Measurements from ENCODE around the gene DAB2IP.

The DAB2IP gene

DNA sequence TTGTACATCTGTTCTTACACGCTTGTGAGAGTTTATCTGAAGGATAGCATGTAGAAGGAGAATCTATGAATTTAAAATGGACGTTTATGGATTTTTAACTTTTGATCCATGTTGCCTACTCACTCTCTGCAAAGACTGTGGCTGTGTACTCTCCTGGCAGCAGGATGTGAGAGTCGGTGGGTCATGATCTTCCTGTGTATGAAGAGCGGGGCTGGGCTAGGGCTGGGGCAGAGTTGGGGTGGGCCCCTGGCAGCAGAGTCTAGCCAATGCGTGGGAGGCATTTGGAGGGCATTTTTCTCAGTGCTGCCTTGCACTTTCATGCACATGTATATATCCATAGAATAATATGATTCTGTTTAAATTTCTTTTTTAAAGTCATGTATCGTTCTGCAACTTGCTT lies 24.0 kb upstream of the DAB2IP start:
- H3K27ac ChIP-seq = no peak overlapping the region
- TF ChIP-seq ZFX (IDR thresholded peaks at IDR 0.05; ENCODE audit: borderline replicate concordance) = no peak
- TF ChIP-seq, protein P1, sequence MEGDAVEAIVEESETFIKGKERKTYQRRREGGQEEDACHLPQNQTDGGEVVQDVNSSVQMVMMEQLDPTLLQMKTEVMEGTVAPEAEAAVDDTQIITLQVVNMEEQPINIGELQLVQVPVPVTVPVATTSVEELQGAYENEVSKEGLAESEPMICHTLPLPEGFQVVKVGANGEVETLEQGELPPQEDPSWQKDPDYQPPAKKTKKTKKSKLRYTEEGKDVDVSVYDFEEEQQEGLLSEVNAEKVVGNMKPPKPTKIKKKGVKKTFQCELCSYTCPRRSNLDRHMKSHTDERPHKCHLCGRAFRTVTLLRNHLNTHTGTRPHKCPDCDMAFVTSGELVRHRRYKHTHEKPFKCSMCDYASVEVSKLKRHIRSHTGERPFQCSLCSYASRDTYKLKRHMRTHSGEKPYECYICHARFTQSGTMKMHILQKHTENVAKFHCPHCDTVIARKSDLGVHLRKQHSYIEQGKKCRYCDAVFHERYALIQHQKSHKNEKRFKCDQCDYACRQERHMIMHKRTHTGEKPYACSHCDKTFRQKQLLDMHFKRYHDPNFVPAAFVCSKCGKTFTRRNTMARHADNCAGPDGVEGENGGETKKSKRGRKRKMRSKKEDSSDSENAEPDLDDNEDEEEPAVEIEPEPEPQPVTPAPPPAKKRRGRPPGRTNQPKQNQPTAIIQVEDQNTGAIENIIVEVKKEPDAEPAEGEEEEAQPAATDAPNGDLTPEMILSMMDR (IDR thresholded peaks at IDR 0.05) = no peak

DNA sequence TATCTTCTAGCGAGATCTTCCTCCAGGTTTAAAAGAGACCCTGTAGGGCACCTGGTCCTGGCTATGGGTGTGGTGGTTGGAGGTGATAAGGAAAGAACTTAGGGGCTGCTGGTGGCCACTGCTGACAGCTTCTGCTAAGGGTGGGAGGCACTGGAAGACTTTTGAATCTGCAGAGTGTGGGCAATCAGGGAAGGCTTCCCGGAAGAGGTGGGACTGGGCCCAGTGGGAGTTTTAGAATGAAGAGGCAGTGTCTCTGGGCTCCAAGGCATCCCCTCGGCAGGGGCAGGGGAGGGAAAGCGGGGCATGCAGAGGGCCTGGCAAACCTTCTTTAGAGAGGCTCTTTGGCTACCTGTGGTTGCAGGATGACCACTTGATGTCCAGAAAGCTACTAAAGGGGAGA lies 23.0 kb upstream of the DAB2IP start:
- TF ChIP-seq, protein P1 (IDR thresholded peaks at IDR 0.05) = no peak
- TF ChIP-seq ZFX (IDR thresholded peaks at IDR 0.05; ENCODE audit: borderline replicate concordance) = no peak
- H3K27ac ChIP-seq = no peak overlapping the region

DNA sequence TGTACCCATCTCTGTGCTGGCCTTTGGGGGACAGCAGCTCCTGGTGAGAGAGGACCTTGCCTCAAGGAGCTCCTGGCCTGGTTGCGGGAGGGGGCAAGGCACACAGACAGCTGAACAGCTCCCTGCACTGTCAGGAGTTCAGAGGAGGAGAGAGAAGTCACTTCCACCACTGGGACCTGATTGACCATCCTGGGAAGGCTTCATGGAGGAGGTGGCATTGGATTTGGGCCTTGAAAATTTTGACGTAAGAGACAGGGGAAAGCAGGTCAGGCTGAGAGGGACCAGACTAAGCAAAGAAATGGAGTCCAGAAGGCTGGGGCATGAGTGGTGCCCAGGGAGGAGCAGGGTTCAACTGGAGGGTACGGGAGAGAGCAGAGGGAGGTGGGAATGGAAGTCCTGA lies 20.3 kb upstream of the DAB2IP start:
- no peak for TF ChIP-seq ZFX (IDR thresholded peaks at IDR 0.05; ENCODE audit: borderline replicate concordance)
- TF ChIP-seq, protein P1 (IDR thresholded peaks at IDR 0.05) = no peak
- no peak overlapping the region for H3K27ac ChIP-seq

DNA sequence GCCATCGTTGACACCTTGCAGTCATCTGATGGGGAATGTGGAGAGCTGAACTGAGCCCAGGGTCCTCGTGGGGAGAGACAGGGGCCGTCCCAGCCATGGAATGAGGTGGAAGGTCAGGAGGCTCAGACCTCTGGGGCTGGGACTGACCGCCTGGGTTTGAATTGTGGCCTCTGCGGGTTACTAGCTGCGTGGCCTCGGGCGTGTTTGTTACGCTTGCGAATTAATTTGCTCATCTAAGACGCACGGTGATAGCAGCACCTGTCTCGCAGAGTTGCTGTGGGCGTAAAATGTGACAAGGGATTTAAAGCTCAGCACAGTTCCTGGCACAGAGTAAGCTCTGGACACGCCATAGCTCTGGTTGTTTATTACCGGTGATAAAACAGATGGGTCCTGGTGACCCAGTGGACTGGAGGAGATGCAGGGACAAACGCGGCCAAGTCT lies 19.4 kb upstream of the DAB2IP start:
- TF ChIP-seq, protein P1 (IDR thresholded peaks at IDR 0.05) = no peak
- TF ChIP-seq ZFX (IDR thresholded peaks at IDR 0.05; ENCODE audit: borderline replicate concordance) = no peak
- no peak overlapping the region for H3K27ac ChIP-seq

DNA sequence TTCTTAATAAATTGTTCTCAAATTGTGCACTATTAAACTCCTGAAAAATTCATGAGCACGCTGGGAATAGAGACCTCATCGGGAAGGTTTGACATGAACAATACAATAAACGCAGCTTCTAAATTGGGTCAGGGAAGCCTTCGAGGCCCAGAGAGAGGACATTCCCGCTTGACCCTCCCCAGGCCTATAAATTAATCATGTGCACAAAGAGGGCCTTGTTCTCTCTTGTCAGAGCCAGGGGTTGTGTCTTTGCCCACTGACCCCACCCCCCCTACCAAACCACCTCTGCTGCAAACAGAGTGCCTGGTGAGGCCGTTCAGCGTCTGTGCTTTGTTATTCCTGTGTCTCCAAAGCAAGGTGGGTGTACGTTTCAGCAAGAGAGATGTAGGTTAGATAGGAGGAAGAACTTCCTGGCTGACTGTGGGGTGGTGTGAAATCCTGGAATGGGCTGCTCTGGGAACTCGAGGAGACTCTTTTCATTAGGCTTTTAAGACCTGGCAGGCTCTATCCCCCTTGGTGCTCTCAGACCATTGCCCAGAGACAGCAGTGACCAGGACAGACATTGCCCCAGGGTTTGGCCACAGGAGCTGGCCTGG lies 18.2 kb upstream of the DAB2IP start:
- TF ChIP-seq, protein P1 (IDR thresholded peaks at IDR 0.05) = no peak
- TF ChIP-seq ZFX (IDR thresholded peaks at IDR 0.05; ENCODE audit: borderline replicate concordance) = no peak
- no peak overlapping the region for H3K27ac ChIP-seq

DNA sequence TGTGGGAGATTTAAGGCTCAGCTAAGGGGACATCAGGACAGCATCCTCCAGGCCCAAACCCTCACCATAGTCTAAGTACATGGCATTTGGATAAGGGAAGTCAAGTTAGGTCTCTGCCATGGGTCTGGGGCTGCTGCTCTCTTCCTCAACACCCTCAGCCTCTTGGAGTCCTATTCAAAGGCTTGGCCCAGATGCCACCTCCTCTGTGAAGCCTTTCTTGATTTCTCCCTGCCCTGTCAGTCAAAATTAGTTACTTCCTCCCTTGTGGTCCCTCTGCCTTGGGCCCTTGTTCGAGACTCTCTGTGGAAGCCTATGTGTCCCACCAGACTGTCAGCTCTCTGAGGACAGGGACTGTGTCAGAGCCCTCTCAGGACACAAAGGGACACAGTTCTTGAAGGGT lies 17.7 kb upstream of the DAB2IP start:
- TF ChIP-seq, protein P1 (IDR thresholded peaks at IDR 0.05) = no peak
- no peak for TF ChIP-seq ZFX (IDR thresholded peaks at IDR 0.05; ENCODE audit: borderline replicate concordance)
- no peak overlapping the region for H3K27ac ChIP-seq

DNA sequence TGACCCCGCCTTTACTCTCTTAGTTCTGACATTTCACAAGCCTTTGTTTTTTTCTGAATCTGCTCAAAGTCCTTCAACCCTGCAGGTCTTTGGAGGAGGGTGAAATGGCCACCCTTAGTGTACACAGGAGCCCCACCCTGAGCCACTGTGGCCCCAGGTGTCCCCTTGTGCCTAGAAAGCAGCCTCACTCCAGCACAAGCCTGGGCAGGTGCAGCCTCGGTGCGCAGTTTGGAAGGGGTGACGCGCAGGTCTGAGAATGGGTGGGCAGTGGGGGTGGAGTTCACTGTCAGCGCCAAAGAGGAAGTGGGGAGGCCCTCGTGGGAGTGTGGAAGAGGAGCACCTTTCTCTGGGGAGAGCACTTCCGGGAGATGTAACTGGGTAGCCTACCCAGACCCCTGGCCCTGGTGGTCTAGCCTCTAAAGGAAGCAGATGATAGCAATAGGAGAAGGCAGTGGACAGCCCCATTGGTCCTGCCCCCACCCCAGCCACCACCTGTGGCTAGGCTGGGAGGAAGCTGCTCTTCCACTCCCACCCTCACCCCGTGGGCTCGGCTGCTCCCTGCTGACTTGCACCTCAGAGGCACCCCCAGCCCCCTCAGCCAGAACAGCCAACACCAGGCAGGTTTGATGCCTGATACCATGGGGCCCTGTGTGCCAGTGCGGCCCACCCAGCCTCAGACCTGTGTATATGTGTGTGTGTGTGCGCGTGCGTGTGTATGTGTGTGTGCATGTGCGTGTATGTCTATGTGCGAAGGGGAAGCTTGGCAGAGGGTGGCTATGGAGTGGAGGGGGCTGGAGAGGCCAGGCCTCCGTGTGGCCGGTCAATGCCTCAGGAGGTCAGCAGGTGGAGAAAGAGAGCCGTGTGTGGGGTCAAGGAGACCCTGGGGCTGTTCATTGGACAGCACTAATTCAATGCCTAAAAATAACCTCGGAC lies 16.8 kb upstream of the DAB2IP start:
- no peak for TF ChIP-seq ZFX (IDR thresholded peaks at IDR 0.05; ENCODE audit: borderline replicate concordance)
- TF ChIP-seq, protein P1 (IDR thresholded peaks at IDR 0.05) = peak; percentile 65
- H3K27ac ChIP-seq = no peak overlapping the region
